ENCODE measurements around the gene NCAM2.

Gene NCAM2

GRCh38 chr21:21205604-21206003 is 207.4 kb downstream of the NCAM2 start:
- no CpG with 5 or more reads among the region's 1 CpG for WGBS (ENCODE audit: extremely low coverage, insufficient coverage, low lambda C conversion rate)
- Histone ChIP-seq H3K4me3 (ENCODE audit: low read length) (no peak overlapping the region), H3K56ac (ENCODE audit: low read length) (no peak overlapping the region), H3K9ac (ENCODE audit: low read length) (no peak overlapping the region), H3K36me3 (ENCODE audit: control insufficient read depth, insufficient read depth, low read length) (no peaks in the 10 kb centered on the region), H3K4ac (ENCODE audit: low read depth, low read length) (no peak overlapping the region), H3K4me2 (ENCODE audit: low read length) (no peak overlapping the region), H2BK120ac (ENCODE audit: low read depth, low read length) (no peak overlapping the region), H3K27me3 (ENCODE audit: insufficient read depth, low read length, poor library complexity) (no peaks in the 10 kb centered on the region), H3K18ac (ENCODE audit: low read length) (no peak overlapping the region), H4K8ac (ENCODE audit: low read depth, low read length) (no peak overlapping the region), H2AK5ac (ENCODE audit: low read length) (no peak overlapping the region), H3K79me2 (ENCODE audit: control insufficient read depth, insufficient read depth, low read length) (no peaks in the 10 kb centered on the region), H2BK5ac (ENCODE audit: low read length) (no peak overlapping the region), H3K79me1 (ENCODE audit: low read length) (no peaks in the 10 kb centered on the region), H3K4me1 (ENCODE audit: control insufficient read depth, low read depth, low read length) (no peaks in the 10 kb centered on the region), H4K5ac (ENCODE audit: low read length) (no peak overlapping the region), H3K23ac (ENCODE audit: low read length) (no peak overlapping the region), H3K27ac (ENCODE audit: low read depth, low read length) (no peak overlapping the region), H2BK15ac (replicated peaks; ENCODE audit: low read depth) (no peak overlapping the region)
- no peak for DNase-seq

- Histone ChIP-seq H3K4ac (ENCODE audit: low read depth, low read length) (no peak overlapping the region), H3K27ac (ENCODE audit: low read depth, low read length) (no peak overlapping the region), H3K27me3 (ENCODE audit: insufficient read depth, low read length, poor library complexity) (no peaks in the 10 kb centered on the region), H2AK5ac (ENCODE audit: low read length) (no peak overlapping the region), H3K18ac (ENCODE audit: low read length) (no peak overlapping the region), H3K4me2 (ENCODE audit: low read length) (no peak overlapping the region), H2BK120ac (ENCODE audit: low read depth, low read length) (no peak overlapping the region), H3K9ac (ENCODE audit: low read length) (no peak overlapping the region), H3K4me3 (ENCODE audit: low read length) (no peak overlapping the region), H3K79me1 (ENCODE audit: low read length) (no peaks in the 10 kb centered on the region), H3K4me1 (ENCODE audit: control insufficient read depth, low read depth, low read length) (no peaks in the 10 kb centered on the region), H2BK5ac (ENCODE audit: low read length) (no peak overlapping the region), H4K5ac (ENCODE audit: low read length) (no peak overlapping the region), H4K8ac (ENCODE audit: low read depth, low read length) (no peak overlapping the region), H3K23ac (ENCODE audit: low read length) (no peak overlapping the region), H3K36me3 (ENCODE audit: control insufficient read depth, insufficient read depth, low read length) (no peaks in the 10 kb centered on the region), H2BK15ac (replicated peaks; ENCODE audit: low read depth) (no peak overlapping the region), H3K79me2 (ENCODE audit: control insufficient read depth, insufficient read depth, low read length) (no peaks in the 10 kb centered on the region), H3K56ac (ENCODE audit: low read length) (no peak overlapping the region)
- no CpG with 5 or more reads among the region's 2 CpGs for WGBS (ENCODE audit: extremely low coverage, insufficient coverage, low lambda C conversion rate)
- no peak for DNase-seq
Observed at GRCh38 chr21:21210552-21210951, 212.3 kb downstream of the NCAM2 start.

GRCh38 chr21:21213297-21213696 is 215.1 kb downstream of the NCAM2 start:
- H4K8ac ChIP-seq (ENCODE audit: low read depth, low read length) = no peak overlapping the region
- no peak overlapping the region for H2AK5ac ChIP-seq (ENCODE audit: low read length)
- H3K4me1 ChIP-seq (ENCODE audit: control insufficient read depth, low read depth, low read length) = no peaks in the 10 kb centered on the region
- no peak overlapping the region for H3K4ac ChIP-seq (ENCODE audit: low read depth, low read length)
- no peaks in the 10 kb centered on the region for H3K36me3 ChIP-seq (ENCODE audit: control insufficient read depth, insufficient read depth, low read length)
- no peak overlapping the region for H3K23ac ChIP-seq (ENCODE audit: low read length)
- no peak overlapping the region for H2BK120ac ChIP-seq (ENCODE audit: low read depth, low read length)
- no peaks in the 10 kb centered on the region for H3K79me2 ChIP-seq (ENCODE audit: control insufficient read depth, insufficient read depth, low read length)
- DNase-seq = no peak
- no CpG with 5 or more reads among the region's 1 CpG for WGBS (ENCODE audit: extremely low coverage, insufficient coverage, low lambda C conversion rate)
- H4K5ac ChIP-seq (ENCODE audit: low read length) = no peak overlapping the region
- H3K27ac ChIP-seq (ENCODE audit: low read depth, low read length) = no peak overlapping the region
- no peak overlapping the region for H3K4me2 ChIP-seq (ENCODE audit: low read length)
- no peak overlapping the region for H3K18ac ChIP-seq (ENCODE audit: low read length)
- no peaks in the 10 kb centered on the region for H3K27me3 ChIP-seq (ENCODE audit: insufficient read depth, low read length, poor library complexity)
- no peak overlapping the region for H2BK5ac ChIP-seq (ENCODE audit: low read length)
- H3K9ac ChIP-seq (ENCODE audit: low read length) = no peak overlapping the region
- H3K79me1 ChIP-seq (ENCODE audit: low read length) = no peaks in the 10 kb centered on the region
- no peak overlapping the region for H3K56ac ChIP-seq (ENCODE audit: low read length)
- no peak overlapping the region for H3K4me3 ChIP-seq (ENCODE audit: low read length)
- H2BK15ac ChIP-seq (replicated peaks; ENCODE audit: low read depth) = no peak overlapping the region

GRCh38 chr21:21216047-21216446 is 217.8 kb downstream of the NCAM2 start:
- Histone ChIP-seq H3K36me3 (ENCODE audit: control insufficient read depth, insufficient read depth, low read length) (no peaks in the 10 kb centered on the region), H3K4me3 (ENCODE audit: low read length) (no peak overlapping the region), H3K4me1 (ENCODE audit: control insufficient read depth, low read depth, low read length) (no peaks in the 10 kb centered on the region), H2AK5ac (ENCODE audit: low read length) (no peak overlapping the region), H2BK120ac (ENCODE audit: low read depth, low read length) (no peak overlapping the region), H3K27me3 (ENCODE audit: insufficient read depth, low read length, poor library complexity) (no peaks in the 10 kb centered on the region), H3K79me1 (ENCODE audit: low read length) (no peaks in the 10 kb centered on the region), H3K79me2 (ENCODE audit: control insufficient read depth, insufficient read depth, low read length) (no peaks in the 10 kb centered on the region), H3K4ac (ENCODE audit: low read depth, low read length) (no peak overlapping the region), H2BK15ac (replicated peaks; ENCODE audit: low read depth) (no peak overlapping the region), H3K56ac (ENCODE audit: low read length) (no peak overlapping the region), H3K4me2 (ENCODE audit: low read length) (no peak overlapping the region), H4K5ac (ENCODE audit: low read length) (no peak overlapping the region), H3K27ac (ENCODE audit: low read depth, low read length) (no peak overlapping the region), H3K23ac (ENCODE audit: low read length) (no peak overlapping the region), H4K8ac (ENCODE audit: low read depth, low read length) (no peak overlapping the region), H2BK5ac (ENCODE audit: low read length) (no peak overlapping the region), H3K9ac (ENCODE audit: low read length) (no peak overlapping the region), H3K18ac (ENCODE audit: low read length) (no peak overlapping the region)
- WGBS (ENCODE audit: extremely low coverage, insufficient coverage, low lambda C conversion rate) = no CpG with 5 or more reads among the region's 2 CpGs
- DNase-seq = no peak

- H3K27ac ChIP-seq (ENCODE audit: low read depth, low read length) = no peak overlapping the region
- H4K5ac ChIP-seq (ENCODE audit: low read length) = no peak overlapping the region
- no peak overlapping the region for H3K4me3 ChIP-seq (ENCODE audit: low read length)
- WGBS (ENCODE audit: extremely low coverage, insufficient coverage, low lambda C conversion rate) = no CpG with 5 or more reads among the region's 1 CpG
- no peak overlapping the region for H3K23ac ChIP-seq (ENCODE audit: low read length)
- H3K4ac ChIP-seq (ENCODE audit: low read depth, low read length) = no peak overlapping the region
- DNase-seq = no peak
- no peak overlapping the region for H2BK15ac ChIP-seq (replicated peaks; ENCODE audit: low read depth)
- no peaks in the 10 kb centered on the region for H3K79me2 ChIP-seq (ENCODE audit: control insufficient read depth, insufficient read depth, low read length)
- no peaks in the 10 kb centered on the region for H3K36me3 ChIP-seq (ENCODE audit: control insufficient read depth, insufficient read depth, low read length)
- no peaks in the 10 kb centered on the region for H3K27me3 ChIP-seq (ENCODE audit: insufficient read depth, low read length, poor library complexity)
- H2BK120ac ChIP-seq (ENCODE audit: low read depth, low read length) = no peak overlapping the region
- no peak overlapping the region for H2BK5ac ChIP-seq (ENCODE audit: low read length)
- H3K79me1 ChIP-seq (ENCODE audit: low read length) = no peaks in the 10 kb centered on the region
- no peak overlapping the region for H3K9ac ChIP-seq (ENCODE audit: low read length)
- H2AK5ac ChIP-seq (ENCODE audit: low read length) = no peak overlapping the region
- no peak overlapping the region for H4K8ac ChIP-seq (ENCODE audit: low read depth, low read length)
- H3K4me2 ChIP-seq (ENCODE audit: low read length) = no peak overlapping the region
- no peak overlapping the region for H3K18ac ChIP-seq (ENCODE audit: low read length)
- no peaks in the 10 kb centered on the region for H3K4me1 ChIP-seq (ENCODE audit: control insufficient read depth, low read depth, low read length)
- H3K56ac ChIP-seq (ENCODE audit: low read length) = no peak overlapping the region
Observed at GRCh38 chr21:21226472-21226871, 228.3 kb downstream of the NCAM2 start.

- H3K79me2 ChIP-seq (ENCODE audit: control insufficient read depth, insufficient read depth, low read length) = no peaks in the 10 kb centered on the region
- no peak overlapping the region for H2AK5ac ChIP-seq (ENCODE audit: low read length)
- H3K56ac ChIP-seq (ENCODE audit: low read length) = no peak overlapping the region
- no peak overlapping the region for H3K4me3 ChIP-seq (ENCODE audit: low read length)
- WGBS (ENCODE audit: extremely low coverage, insufficient coverage, low lambda C conversion rate) = 100% methylated on average over 2 of the region's 3 CpGs
- no peak overlapping the region for H4K5ac ChIP-seq (ENCODE audit: low read length)
- H4K8ac ChIP-seq (ENCODE audit: low read depth, low read length) = no peak overlapping the region
- H2BK15ac ChIP-seq (replicated peaks; ENCODE audit: low read depth) = no peak overlapping the region
- H3K4me2 ChIP-seq (ENCODE audit: low read length) = no peak overlapping the region
- peak; percentile 16 for DNase-seq
- H3K18ac ChIP-seq (ENCODE audit: low read length) = no peak overlapping the region
- H3K9ac ChIP-seq (ENCODE audit: low read length) = no peak overlapping the region
- no peaks in the 10 kb centered on the region for H3K27me3 ChIP-seq (ENCODE audit: insufficient read depth, low read length, poor library complexity)
- no peaks in the 10 kb centered on the region for H3K79me1 ChIP-seq (ENCODE audit: low read length)
- H2BK120ac ChIP-seq (ENCODE audit: low read depth, low read length) = no peak overlapping the region
- H2BK5ac ChIP-seq (ENCODE audit: low read length) = no peak overlapping the region
- H3K4me1 ChIP-seq (ENCODE audit: control insufficient read depth, low read depth, low read length) = no peaks in the 10 kb centered on the region
- no peak overlapping the region for H3K27ac ChIP-seq (ENCODE audit: low read depth, low read length)
- H3K36me3 ChIP-seq (ENCODE audit: control insufficient read depth, insufficient read depth, low read length) = no peaks in the 10 kb centered on the region
- H3K4ac ChIP-seq (ENCODE audit: low read depth, low read length) = no peak overlapping the region
- no peak overlapping the region for H3K23ac ChIP-seq (ENCODE audit: low read length)
Observed at GRCh38 chr21:21230672-21231071, 232.5 kb downstream of the NCAM2 start.
